HCEC 1CT (cell line): ENCODE data around the gene SLC38A3.
"Not testable (repeated sequence)": the region's sequence is repeated elsewhere in the genome, so short reads cannot be mapped to it uniquely, and the experiment has no call there.

Experiments used
- DNase-seq: peaks from one replicate; pipeline ENCODE4 v3.0.0-alpha.2; 2017

SLC38A3 gene

DNA sequence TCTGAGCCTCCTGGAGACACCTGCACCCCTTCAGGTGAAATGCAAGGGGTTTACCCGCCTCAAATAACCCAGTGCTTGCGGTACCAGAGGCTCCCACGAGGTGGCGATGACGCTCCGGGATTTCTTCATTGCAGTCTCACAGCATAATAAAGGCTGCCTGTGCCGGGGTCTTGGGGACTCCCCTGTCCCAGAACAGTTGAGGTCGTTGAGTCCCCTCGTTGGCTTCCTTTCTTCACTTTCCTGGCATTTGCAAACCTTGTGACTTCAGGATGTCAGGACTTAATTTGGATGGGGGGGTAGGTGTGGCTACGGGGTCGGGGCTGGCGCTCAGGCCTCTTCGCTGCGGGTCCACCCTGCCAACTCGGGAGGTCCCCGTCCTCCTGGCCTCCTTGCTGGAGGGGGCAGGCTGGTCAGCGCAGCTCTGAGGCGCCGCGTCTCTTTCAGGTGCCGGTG is 12.4 kb upstream of the SLC38A3 start:
- peak; percentile 27 for DNase-seq

DNA sequence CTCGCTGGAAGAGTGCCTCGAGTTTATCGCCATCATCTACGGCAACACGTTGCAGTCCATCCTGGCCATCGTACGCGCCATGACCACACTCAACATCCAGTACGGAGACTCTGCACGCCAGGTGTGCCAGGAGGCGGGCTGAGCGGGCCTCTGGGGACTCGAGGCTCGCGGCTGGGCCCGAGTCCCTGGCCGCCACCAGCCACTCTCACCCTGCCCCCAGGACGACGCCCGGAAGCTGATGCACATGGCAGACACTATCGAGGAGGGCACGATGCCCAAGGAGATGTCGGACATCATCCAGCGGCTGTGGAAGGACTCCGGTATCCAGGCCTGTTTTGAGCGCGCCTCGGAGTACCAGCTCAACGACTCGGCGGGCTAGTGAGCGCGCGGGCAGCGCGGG is 11.8 kb upstream of the SLC38A3 start:
- DNase-seq, result no peak

DNA sequence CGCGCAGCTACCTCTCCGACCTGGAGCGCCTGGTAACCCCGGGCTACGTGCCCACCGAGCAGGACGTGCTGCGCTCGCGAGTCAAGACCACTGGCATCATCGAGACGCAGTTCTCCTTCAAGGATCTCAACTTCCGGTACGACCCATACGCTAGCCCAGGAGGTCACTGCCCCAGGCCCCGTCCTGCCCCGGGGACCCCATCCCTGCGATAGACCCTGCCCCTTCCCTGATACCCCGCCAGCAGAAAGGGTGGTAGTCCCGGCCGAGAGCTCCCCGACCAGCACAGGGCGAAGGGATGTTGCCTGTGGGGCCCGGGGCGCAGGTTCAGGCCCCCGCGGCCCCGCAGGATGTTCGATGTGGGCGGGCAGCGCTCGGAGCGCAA is 11.3 kb upstream of the SLC38A3 start:
- DNase-seq, result no peak

DNA sequence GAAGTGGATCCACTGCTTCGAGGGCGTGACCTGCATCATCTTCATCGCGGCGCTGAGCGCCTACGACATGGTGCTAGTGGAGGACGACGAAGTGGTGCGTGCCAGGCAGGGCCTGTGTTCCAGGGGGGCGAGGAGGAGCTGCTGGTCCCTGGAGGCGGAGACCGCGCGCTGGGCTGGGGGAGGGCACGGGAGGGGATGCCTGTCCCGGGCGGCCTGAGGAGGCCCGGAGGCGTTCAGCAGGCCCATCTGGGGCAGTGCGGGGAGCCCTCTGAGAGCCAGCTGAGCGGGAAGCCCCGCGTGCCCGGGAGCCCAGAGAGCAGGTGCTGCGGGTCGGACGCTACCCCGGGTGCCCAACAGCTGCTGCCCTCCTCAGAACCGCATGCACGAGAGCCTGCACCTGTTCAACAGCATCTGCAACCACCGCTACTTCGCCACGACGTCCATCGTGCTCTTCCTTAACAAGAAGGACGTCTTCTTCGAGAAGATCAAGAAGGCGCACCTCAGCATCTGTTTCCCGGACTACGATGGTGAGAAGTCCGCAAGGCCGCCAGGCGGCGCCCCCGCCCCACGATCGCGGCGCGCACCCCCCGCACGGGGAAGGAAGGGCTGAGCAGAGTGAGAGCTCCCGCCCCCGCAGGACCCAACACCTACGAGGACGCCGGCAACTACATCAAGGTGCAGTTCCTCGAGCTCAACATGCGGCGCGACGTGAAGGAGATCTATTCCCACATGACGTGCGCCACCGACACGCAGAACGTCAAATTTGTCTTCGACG is 10.8 kb upstream of the SLC38A3 start:
- DNase-seq, result peak; percentile 54

DNA sequence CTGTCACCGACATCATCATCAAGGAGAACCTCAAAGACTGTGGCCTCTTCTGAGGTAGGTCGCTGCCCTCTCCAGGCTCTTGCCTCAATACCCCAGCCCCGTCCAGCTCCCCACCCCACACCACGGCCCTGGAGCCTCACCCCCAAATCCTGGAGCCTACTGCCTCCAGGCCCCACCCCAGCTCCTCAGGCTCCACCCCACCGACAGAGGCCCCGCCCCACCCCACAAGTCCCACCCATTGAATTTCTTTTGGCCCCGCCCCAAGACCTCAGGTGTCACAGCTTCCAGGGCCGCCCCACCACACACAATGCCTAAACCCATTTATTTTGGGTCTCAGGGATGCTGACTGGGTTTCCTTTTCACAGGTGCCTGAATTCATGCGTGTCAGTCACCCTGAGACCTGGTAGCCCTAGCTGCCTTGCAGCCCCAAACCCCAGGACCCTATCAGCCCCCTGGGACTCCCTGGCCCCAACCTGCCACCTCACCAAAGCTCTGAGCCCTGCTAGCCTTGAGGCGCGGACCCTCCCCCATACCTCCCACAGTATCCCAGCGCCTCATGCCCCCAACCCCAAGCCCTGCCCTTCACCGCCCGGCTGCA is 10.1 kb upstream of the SLC38A3 start:
- DNase-seq, result peak; percentile 34

DNA sequence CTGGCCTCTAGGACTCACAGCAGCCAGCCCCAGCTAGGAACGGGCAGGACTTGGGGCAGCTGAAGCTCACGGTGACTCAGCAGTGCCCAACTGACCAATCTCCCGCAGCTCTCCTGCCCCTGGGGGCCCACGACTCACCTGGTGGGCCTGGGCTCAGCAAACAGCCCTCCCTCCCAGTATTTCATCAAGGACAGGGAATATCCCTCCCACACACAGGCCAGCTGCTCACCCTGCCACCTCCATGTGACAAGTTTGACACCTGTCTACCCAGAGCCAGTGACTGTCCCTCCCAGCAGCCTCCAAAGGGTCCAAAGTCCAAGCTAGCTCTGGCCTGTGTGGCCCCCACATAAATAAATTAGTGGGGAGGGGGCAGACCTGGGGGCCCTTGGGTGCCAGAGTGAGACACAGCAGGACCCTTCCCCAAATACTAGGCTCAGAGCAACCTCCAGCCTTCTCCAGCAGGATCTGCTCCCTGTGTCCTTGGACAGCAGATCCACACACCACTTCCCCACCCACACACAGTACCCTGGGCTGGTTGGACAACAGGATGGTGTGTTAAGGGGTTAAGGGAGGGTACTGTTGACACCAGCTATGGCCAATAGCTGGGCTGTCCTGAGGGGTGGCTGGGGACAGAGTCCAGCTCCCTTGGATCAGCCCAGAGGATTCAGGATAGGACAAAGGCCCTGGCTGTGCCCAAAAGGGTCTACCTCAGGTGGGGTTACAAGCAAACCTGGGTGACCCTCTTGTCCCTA is 9.4 kb upstream of the SLC38A3 start:
- DNase-seq, result no peak

DNA sequence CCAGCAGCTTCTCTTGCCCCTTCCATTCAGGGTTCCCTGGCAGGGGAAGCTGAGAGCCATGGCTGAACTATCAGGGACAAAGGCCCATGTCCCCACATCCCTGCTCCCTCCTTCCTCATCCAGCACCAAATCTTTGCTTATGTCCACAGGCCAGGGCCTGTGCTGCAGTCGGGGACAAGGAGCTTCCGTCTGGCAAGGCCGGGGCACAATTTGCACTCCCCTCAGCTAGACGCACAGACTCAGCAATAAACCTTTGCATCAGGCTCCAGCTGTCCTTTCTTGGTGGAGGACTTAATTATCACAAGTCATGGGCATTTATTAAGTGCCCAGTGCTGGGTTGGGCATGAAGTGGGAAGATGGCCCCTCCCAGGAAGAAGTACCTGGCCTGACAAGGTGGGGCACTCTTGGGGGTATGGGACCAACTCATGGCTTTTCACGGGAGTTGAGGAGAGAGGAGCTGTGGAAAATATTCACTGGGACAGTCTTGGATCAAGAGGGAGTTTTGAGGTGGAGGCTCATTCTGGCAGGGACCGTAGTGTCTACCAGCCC is 8.7 kb upstream of the SLC38A3 start:
- no peak for DNase-seq

DNA sequence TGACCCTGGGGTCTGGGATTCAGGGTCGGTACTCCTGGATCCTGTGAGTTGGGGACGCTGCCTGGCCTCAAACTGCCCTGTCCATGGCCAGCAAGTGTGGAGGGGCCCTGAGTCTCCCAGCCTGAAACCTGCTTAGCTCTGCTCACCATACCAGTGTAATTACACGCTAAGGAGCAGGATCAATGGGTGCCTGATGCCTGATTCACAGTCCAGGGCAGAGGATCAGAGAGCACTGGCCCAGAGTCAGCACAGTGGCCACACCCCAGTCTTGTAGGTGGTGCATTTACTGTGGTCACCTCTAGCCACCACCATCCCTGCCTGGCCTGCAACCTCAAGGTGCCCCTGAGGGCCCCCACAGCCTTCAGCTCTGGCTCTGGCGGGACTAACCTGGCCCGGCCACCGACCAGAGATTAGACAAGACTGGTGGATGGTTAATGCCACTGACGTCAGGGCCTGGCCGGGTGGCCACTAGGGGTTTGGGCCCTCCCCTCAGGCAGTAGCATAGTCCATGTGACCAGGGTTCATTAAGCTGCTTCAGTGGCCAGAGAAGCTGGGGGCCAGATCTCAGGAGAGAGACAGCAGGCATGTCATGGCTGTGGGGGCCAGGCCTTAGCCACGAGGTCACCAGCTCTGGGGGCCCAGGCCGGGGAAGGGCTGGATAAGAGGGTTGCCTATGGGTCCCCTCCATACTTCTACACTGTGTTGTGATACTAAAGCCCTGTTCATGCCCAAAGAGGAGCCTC is 3.3 kb upstream of the SLC38A3 start:
- no peak for DNase-seq

DNA sequence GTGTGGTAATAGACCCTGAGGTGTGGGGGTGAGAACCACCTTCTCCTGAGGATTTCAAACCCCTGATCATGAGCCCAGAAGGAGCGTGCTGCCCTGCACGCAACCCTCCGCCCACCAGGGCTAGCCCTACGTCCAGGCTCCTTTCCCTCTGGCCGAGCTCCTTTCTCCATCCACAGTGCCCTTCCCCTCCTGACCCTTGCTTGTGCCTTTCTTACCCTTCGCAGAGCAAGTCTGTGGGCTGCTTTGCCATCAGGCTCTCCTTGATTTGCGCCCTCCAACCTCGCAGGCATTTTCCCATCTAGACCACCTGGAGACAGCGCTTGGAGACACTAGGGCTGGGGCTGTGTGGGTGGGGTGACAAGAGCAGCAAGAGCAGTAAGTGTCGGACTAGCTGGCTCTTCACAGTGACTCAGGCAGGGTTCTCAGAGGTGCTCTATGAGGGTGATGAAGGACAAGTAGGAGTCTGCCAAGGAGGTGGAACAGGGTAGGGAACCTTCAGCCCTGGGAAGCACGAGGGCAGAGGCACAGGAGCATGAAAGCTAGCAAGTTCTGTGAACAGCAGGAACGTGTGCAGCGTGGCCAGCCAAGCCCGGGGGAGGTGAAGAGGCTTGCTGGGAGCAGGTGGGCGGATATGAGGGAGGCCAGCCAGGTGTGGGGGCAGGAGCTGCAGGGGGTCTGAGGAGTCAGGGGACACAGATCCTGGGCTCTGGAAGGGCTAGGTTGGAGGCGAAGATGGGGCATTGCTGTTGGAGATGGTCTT is 2.5 kb upstream of the SLC38A3 start:
- no peak for DNase-seq

DNA sequence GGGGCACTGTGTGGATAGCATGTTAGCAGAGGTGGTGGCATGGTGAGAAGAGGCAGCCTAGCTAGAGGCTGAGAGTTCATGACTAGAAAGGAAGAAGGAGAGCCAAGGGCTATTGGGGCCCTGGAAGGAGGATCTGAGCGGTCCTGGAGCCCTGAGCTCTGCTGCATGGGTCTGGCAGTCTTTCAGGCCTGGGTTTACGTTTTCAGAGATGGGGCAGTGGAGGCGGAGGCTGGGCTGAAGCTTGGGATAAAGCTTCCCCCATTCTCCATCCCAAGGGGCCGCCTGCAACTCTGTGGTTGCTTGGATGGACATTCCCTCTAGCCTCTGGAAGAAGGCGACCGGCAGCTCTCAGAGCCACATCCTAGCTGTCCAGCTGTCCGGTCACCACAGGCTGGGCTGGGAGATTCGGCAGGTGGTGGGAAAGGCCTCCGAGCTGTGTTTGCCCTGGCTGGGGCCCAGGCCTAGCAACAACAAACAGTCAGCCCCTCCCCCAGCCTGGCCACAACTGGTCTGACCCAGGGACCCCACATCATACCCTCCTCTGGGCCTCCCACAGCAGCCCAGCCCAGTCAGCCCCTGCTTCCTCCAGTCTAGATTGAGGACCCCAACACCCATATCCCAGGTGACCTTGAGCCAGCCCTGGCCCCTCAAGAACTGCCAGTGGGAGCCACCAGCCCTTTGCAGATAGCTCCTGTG is 1.8 kb upstream of the SLC38A3 start:
- no peak for DNase-seq

DNA sequence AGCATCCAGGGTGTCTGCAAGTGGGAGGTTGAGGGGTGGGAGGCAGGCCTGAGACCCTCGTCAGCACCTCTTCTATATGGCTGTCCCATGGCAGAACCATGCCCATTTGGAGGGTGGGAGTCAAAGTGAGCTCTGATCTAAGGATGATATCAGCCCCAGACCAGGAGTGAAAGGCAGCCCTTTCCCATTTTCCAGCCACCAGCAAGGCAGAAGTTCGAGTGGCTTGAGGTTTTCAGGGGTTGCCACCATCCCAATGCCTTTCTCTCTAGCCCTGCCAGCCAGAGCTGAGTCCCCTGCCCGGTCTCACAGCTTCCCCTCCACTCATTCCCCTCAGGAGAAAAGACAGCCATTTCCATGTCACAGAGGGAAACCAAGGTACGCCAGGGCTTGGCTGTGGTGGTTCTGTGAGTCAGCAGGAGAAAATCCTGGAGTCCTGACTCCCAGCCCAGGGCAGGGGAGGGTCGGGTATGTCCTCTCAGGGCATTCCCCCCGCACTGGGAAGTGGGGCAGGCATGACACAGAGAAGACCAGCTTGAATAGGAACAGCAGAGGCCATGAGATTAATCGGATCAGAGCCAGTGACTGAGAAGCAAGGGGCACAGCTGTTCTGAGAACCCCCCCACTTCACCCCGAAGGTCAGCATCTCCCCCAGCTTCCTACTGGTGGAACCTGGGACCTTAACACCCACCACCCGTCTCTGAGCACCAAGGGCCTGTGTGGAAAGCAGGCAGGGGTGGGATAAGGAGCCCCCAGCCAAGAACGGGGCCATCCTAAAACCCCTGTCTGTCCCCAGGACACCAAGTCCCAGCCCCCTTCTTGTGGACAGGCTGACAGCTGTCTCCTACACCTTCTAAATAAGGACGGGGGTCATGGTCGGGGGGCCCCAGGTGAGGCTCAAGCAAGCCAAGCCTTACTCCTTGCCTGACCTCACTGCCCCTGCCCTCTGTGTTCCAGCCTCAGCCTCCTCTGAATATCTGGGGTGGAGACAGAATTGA is 965 bp upstream of the SLC38A3 start:
- DNase-seq, result no peak

DNA sequence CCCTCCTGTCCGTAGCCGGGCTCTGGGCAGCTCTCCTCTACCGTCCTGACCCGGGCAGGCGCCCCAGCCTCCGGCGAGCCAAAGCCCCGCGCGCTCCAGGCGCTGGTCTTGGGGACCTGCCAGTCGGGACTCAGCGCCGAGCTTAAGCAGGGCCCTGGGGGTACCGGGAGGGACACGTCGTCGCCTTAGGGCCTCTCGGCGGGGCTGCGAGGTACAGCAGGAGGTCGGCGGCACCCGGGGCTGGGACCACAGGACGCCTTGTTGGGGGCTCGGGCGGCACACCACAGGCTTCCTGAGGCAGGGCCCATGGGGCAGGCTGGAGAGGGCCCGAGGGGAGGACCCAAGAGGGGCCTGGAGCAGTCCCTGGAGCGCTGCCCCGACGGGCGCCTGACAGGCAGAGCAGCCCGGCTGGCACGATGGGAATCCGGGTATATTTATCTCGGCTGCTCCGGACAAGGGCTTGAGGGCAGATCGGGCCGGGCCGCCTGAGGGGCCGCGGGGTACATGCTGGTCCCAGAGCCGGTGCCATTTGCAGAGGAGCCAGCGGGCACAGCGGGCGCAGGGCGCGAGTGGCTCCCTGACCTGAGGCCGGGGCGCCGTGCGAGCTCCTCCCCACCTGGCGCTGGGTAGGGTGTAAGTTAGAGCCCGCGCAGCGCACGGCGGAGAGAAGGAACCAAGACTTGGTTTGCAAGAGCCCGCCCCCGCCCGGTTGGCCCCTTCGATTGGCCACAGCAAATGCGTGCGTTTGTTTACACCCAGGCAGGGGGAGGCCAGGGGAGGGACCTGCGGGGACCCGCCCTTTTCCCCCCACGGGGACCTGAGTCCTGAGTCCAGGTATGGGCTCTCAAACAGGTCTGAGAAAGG is 574 bp downstream of the SLC38A3 start:
- DNase-seq, result no peak

DNA sequence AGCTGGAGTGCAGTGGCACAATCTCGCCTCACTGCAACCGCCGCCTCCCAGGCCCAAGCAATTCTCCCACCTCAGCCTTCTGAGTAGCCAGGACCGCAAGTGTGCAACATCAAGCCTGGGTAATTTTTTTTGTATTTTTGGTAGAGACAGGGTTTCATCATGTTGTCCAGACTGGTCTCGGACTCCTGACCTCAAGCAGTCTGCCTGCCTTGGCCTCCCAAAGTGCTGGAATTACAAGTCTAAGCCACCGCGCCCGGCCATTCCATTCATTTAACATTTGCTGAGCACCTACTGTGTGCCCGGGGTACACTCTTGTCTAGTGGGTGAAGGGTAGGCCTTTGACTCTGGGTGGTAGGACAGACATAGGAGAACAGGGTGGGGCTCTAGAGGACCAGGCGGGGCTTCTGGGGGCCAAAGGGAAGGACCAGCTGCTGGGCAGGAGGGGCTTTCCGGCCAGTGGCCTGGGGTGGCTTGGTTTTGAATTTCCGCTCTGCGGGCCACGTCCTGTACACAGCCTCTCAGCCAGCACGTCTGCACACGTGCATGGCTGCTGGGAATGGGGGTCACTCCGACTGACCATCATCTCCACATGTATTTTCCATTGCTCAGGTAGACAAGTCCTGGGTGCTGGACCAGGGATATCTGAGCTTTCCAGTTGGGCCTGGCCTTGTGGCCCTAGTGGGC is 2.4 kb downstream of the SLC38A3 start:
- DNase-seq, result no peak

DNA sequence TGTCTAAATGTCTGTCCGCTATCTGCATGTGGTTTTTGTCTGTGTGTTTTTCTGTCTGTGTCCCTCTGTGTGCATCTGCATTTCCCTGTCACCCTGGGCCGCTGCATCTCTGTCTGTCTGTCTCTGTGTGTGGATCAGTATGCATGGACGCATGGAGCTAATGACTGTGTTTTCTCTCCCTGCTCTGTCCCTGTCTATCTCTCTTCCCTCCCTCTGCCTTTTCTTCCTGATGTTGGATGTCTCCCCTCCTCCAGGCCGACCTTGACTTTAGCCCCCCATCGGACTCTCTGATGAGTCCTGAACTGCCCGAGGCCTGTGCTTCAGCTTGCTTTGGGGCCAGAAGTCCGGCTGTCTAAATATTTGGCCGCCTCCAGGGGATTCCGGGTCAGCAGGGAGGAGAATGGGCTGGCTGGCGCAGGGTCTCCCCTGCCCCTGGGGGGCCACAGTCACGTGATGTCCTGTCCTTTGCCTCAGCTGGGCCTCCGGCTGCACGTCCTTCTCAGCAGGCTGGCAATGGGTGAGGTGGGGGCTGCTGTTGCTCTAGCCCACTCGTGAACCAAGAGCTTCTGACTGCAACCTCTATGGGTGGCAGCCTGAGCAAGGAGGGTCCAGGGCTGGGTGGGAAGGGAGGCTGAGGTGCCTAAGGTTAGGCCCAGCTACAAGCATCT is 3.7 kb downstream of the SLC38A3 start:
- DNase-seq, result no peak

DNA sequence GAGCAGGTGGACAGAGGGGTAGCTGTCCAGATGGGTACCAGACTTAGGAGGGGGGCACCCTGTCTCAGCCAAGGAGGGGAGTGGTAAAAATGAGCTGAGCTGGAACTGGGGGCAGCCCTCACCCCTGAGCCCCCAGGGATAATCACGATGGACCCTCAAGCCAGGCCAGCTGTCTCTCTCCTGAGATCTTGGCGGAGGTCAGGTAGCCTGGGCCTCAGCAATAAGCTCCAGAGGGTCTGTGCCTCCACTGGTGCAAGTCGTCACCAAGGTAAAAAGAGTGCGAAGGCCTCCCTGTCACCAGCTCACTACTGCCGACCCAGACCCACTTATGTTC is 5.1 kb downstream of the SLC38A3 start:
- no peak for DNase-seq

DNA sequence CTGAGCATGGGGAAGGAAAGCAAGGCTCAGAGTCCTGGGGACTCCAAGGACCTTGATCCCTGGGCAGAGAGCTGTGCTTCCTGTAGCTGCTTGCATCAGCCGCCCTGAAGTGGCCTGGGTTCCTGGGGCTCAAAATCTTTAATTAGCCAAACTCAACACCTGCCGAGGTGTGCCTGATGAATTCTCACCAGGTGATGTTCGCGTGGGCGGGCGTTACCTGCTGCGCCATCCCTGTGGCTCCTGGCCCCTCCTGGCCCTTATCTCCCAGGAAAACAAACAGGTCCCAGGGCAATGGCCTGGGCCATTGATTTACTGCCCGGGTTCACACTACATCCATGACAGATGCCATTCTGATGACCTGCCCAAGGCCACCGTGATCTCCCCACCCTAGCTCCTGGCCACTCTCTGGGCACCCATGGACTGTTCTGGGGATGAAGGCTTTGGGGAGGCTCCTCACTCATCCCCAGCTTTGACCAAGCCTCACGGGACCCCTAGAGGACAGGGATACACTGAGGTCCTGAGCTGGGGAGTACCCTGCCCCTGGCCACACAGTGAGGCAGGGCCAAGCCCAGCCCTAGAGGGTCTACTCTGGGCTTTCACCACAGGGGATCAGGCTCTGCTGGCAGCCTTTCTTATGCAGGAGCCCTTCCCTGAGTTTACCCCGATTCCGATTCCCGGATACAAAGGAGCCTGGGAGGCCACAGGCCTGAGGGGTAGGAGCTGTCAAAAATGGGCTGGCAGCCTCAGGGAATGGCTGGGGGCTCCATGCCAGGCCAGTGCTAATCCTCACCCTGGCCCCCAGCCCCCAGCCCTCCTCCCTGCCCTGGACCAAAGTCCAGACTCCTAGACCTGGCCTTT is 5.7 kb downstream of the SLC38A3 start:
- DNase-seq, result no peak

DNA sequence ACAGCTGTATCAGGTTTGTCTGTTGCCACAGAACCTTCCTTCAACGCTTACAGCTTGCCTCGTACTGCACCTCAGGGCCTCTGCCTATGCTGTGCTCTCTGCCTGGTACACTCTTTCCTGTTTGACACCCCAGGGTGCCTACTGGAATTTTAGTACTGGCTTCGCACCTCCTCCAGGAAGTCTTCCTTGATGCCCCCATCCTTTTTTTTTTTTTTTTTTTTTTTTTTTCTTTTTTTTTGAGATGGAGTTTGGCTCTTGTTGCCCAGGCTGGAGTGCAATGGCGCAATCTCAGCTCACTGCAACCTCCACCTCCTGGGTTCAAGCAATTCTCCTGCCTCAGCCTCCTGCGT is 6.3 kb downstream of the SLC38A3 start:
- DNase-seq, result not testable (repeated sequence)
